Ovary (tissue), 9 donors: Measurements from ENCODE around the gene KCNAB1. TPM values are rescaled to one million over a fixed set of nuclear protein-coding genes. Genes with fewer than 3 reads are reported as not detected.

Experiments used
- DNase-seq, 5 donors: peaks; one replicate each; pipeline ENCODE4 v3.0.0-alpha.2; 2019 to 2020
- H3K27ac ChIP-seq, 2 donors: fragments of 200-600 bp; one replicate each; pipeline versions ENCODE4 v1.5.1 to v1.8.0; 2019 to 2022
- H3K27me3 ChIP-seq: fragments of 200-600 bp; one replicate; pipeline ENCODE4 v1.8.0; 2022
- H3K36me3 ChIP-seq: fragments of 200-600 bp; sonication (generic); one replicate; pipeline ENCODE4 v1.5.1; 2019
- H3K4me1 ChIP-seq: one replicate; pipeline ENCODE4 v1.8.1; 2013; ENCODE audit warnings: mild to moderate bottlenecking, moderate library complexity; ENCODE audit not compliant: insufficient read depth
- H3K4me3 ChIP-seq: fragments of 200-600 bp; sonication (generic); one replicate; pipeline ENCODE4 v1.5.1; 2017
- H3K9me3 ChIP-seq, 2 donors: fragments of 200-600 bp in 1 of 2; sonication (generic) in 1 of 2; one replicate each; pipeline versions ENCODE4 v1.5.1 to v1.8.1; 2013 to 2019; ENCODE audit warnings: mild to moderate bottlenecking in 1 of 2, moderate library complexity in 1 of 2
- EP300 ChIP-seq: sonication (generic); formaldehyde crosslinking; IDR thresholded peaks from one replicate; pipeline ENCODE4 v1.6.1; 2017; ENCODE audit warnings: antibody characterized with exemption
- POLR2A ChIP-seq: fragments of 450-650 bp; IDR thresholded peaks from one replicate; pipeline ENCODE4 v1.6.1; 2017; ENCODE audit warnings: antibody characterized with exemption, mild to moderate bottlenecking, moderate library complexity
- WGBS, 3 donors: extraction: QIAGEN DNeasy Blood & Tissue Kit in 1 of 3; methylation state at CpG; one replicate each; pipeline versions ENCODE4 v1.1.5 to v1.1.7; 2013 to 2017; 5-methylcytosine and 5-hydroxymethylcytosine counted together
- intact Hi-C, 4 donors: fragments of 100-400 bp; cut with DNase I; formaldehyde crosslinking; loops; one replicate each; pipeline versions ENCODE4 v1.11.0 to v1.15.1; 2022 to 2023
- polyA plus RNA-seq, 2 donors: library from polyadenylated mRNA; stranded (reverse); fragments of 200-250 nt in 1 of 2; fragments of 350-450 nt in 1 of 2; fragmentation: Illumina TruSeq in 1 of 2; extraction: RNeasy Lipid Tissue Mini Kit (QIAGEN cat#74804) in 1 of 2; gene quantifications; one replicate each; pipeline ENCODE4 v1.2.3, GENCODE V29; 2013 to 2014
- total RNA-seq, 7 donors: library from RNA; depleted of rRNA in 2 of 7; stranded (reverse); fragments of >200 nt in 2 of 7; fragmentation: NEBNext Ultra II Directional in 3 of 7; extraction: Animal tissue kit (Norgen Biotek cat#: 25700) in 3 of 7; gene quantifications; one replicate each; pipeline versions ENCODE4 v1.1.0 to v1.2.4, GENCODE V29; 2016 to 2023
- TF ChIP-seq, protein P1 (sequence below), 3 donors: fragments of 450-650 bp in 2 of 3; fragments of 200-600 bp in 1 of 3; IDR thresholded peaks; one replicate each; pipeline versions ENCODE4 v1.5.1 to v1.8.0; 2016 to 2022; ENCODE audit warnings: antibody characterized with exemption in 3 of 3, mild to moderate bottlenecking in 1 of 3
- donor health status: DM: no; HTN: no; CAD: no; lungs with moderate emphysema.
- donor health status: DM: no; HTN: no; CAD: no.
- donor health status: Bipolar disorder and iron deficiency.
- donor health status: DM: yes; HTN: yes; CAD: no.
- donor health status: DM: no; HTN: no; CAD: no.
- donor health status: DM: yes; HTN: yes; CAD: no.

The KCNAB1 gene
- total and polyA plus RNA-seq, 9 donors, result 0.60 to 8.0 (median 2.4) TPM

DNA sequence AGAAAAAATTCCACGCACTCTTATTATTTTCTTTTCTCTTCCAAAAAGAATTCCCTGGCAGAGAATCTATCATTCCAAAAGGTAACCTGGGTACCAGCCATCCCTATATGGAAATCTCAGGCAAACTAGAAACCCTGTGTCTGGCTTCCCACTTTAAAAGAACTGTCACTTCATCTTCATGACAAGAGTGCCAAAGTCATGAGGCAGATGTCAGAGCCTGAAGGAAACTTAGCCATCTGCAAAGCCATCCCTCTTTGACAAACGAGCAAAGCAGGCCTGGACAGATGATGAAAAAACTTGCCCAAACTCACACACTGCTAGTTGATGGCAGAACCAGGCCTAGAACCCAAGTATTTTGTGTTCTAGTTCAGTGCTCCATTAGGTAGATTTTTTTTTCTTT, 418.7 kb downstream of the KCNAB1 start:
- Histone ChIP-seq H3K4me3 (no peak overlapping the region), H3K27me3 (no peaks in the 10 kb centered on the region), H3K9me3 (no peaks in the 10 kb centered on the region), H3K4me1 (peaks cover 6% of the 10 kb centered on the region), H3K27ac (no peak overlapping the region), H3K36me3 (no peaks in the 10 kb centered on the region)
- TF ChIP-seq, protein P1, sequence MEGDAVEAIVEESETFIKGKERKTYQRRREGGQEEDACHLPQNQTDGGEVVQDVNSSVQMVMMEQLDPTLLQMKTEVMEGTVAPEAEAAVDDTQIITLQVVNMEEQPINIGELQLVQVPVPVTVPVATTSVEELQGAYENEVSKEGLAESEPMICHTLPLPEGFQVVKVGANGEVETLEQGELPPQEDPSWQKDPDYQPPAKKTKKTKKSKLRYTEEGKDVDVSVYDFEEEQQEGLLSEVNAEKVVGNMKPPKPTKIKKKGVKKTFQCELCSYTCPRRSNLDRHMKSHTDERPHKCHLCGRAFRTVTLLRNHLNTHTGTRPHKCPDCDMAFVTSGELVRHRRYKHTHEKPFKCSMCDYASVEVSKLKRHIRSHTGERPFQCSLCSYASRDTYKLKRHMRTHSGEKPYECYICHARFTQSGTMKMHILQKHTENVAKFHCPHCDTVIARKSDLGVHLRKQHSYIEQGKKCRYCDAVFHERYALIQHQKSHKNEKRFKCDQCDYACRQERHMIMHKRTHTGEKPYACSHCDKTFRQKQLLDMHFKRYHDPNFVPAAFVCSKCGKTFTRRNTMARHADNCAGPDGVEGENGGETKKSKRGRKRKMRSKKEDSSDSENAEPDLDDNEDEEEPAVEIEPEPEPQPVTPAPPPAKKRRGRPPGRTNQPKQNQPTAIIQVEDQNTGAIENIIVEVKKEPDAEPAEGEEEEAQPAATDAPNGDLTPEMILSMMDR (IDR thresholded peaks at IDR 0.05), result no peak
- TF ChIP-seq POLR2A (no peak), EP300 (no peak)
- intact Hi-C loops, result loop anchor here in 2 of 4 donors (10.0 kb wide), 2 partner anchors 546 to 596 kb away; no protein-coding TSS in a partner anchor
- DNase-seq, result no peak
- WGBS, 3 donors, result 68 to 83% (median 80%) methylated on average over 2 of the region's 2 CpGs

DNA sequence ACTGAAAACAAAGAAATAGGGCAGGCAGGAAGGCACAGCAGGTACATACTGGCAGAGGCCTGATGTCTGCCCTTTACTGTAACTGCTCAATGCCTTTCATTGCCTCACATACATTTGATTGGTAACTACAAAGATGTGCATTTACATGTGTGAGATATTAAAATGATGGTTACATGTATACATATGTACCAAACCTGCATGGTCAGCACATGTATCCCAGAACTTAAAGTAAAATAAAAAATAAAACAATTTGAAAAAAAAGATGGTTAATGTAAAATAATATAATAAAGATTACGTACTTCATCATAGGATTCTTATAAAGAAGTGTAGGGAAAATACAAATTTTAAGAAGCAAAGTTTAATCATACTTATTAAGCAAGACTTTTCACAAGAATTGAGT, 419.4 kb downstream of the KCNAB1 start:
- 94 to 99% (median 96%) methylated on average over 1 of the region's 1 CpG for WGBS, 3 donors
- H3K27ac ChIP-seq, result no peak overlapping the region
- intact Hi-C loops, result loop anchor here in 3 of 4 donors (5.0 to 10.0 kb wide), 4 partner anchors 137 to 625 kb away; partner anchors contain the start of gene CCNL1 (in 1 of the 3)
- H3K9me3 ChIP-seq, result no peaks in the 10 kb centered on the region
- TF ChIP-seq, protein P1 (IDR thresholded peaks at IDR 0.05), result no peak
- TF ChIP-seq POLR2A, result no peak
- TF ChIP-seq EP300, result no peak
- no peak overlapping the region for H3K4me3 ChIP-seq
- H3K4me1 ChIP-seq, result peaks cover 6% of the 10 kb centered on the region
- H3K36me3 ChIP-seq, result no peaks in the 10 kb centered on the region
- no peaks in the 10 kb centered on the region for H3K27me3 ChIP-seq
- no peak for DNase-seq

DNA sequence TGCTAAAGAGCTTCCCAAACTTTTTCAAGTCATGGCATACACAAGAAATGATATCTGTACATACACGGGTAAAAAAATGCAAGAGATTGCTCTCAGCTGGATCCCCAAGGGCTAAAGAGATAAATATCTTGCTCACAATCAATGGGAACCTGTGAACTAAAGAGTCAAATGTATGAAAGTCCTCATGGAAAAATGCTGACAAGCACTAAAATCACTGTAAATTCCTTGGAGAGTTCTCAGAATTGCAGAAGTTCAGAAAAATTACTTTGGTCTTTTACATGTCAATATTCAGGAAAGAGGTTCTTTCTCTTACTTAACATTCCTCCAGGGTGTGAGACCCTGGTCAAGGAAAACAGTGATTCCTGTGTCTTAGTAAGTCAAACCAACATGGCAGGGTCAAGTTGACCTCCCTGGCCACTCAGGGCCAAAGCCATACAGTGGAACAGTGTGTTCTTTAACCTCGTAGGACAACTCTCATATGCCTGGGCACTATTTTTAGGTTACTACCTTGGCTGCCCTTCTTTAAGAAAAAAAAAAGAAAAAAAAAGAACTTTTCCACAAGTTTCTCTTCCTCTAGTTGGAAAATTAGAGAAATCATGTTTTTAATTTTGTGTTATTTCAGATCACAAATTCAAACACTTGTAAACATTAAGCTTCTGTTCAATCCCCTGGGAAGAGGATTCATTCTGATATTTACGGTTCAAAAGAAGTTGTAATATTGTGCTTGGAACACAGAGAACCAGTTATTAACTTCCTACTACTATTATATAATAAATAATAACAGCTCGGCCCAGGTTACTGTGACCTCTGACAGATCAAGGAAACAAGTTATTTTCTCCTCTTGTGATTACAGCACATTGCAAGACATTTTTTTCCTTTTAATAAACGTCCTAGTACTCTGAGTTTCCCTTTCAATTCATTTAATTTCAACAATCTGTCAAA, 422.0 kb downstream of the KCNAB1 start:
- Histone ChIP-seq H3K9me3 (no peaks in the 10 kb centered on the region), H3K4me3 (no peak overlapping the region), H3K27me3 (no peaks in the 10 kb centered on the region), H3K36me3 (no peaks in the 10 kb centered on the region), H3K27ac (peak overlapping the region in 1 of 2 donors; percentile 8), H3K4me1 (peaks cover 3% of the 10 kb centered on the region)
- no peak for TF ChIP-seq POLR2A
- no peak for TF ChIP-seq EP300
- TF ChIP-seq, protein P1 (IDR thresholded peaks at IDR 0.05), result no peak
- 5 to 7% (median 6%) methylated on average over 5 of the region's 5 CpGs for WGBS, 3 donors
- intact Hi-C loops, result loop anchor here in 2 of 4 donors (5.0 to 10.0 kb wide), 2 partner anchors 135 to 622 kb away; partner anchors contain the start of gene CCNL1 (in 1 of the 2)
- DNase-seq, result peak in 3 of 5 donors; percentile 45 to 78 (median 60)

DNA sequence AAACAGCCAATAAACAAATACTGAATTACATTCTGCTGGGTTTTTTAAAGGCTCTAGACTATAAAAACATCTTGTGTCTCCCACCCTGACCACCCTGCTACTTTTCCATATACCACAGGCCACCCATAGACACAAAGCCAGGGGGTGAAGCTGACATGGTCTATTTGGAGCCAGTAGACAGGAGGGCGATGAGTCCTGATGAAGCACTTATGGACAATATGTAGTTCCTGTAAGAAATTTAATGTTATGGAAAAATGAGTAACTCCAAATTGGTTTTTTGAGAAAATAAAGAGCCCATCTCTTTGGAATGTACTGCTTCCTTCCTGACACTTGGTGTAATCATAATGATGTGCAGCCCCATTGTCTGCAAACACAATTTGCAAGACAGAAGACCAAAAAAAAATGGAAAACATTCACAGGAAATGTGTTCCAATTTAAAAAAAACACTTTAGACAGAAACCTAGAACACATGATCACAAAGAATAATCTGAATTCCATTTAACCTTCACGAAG, 422.7 kb downstream of the KCNAB1 start:
- no peak overlapping the region for H3K27ac ChIP-seq
- H3K4me3 ChIP-seq, result no peak overlapping the region
- 47 to 56% (median 47%) methylated on average over 2 of the region's 2 CpGs for WGBS, 3 donors
- H3K36me3 ChIP-seq, result no peaks in the 10 kb centered on the region
- intact Hi-C loops, result loop anchor here in 2 of 4 donors (5.0 to 10.0 kb wide), 2 partner anchors 134 to 622 kb away; partner anchors contain the start of gene CCNL1 (in 1 of the 2)
- peaks cover 5% of the 10 kb centered on the region for H3K4me1 ChIP-seq
- H3K9me3 ChIP-seq, result no peaks in the 10 kb centered on the region
- no peaks in the 10 kb centered on the region for H3K27me3 ChIP-seq
- DNase-seq, result no peak
- TF ChIP-seq, protein P1 (IDR thresholded peaks at IDR 0.05), result no peak
- TF ChIP-seq POLR2A, result no peak
- no peak for TF ChIP-seq EP300
